GM10266 (cell line): ENCODE results near the gene CHMP1B.

Source experiments
- DNase-seq: peaks from one replicate; pipeline ENCODE4 v3.0.0; 2012; ENCODE audit errors: extremely low spot score
- CTCF ChIP-seq: IDR thresholded peaks from 2 replicates; pipeline ENCODE4 v1.5.1; 2012; ENCODE audit warnings: mild to moderate bottlenecking, low read depth; ENCODE audit not compliant: control insufficient read depth, insufficient read depth; ENCODE audit errors: missing control alignments

Gene CHMP1B

GRCh38 chr18:11834772-11835171, 16.4 kb upstream of the CHMP1B start:
- TF ChIP-seq CTCF, result no peak
- DNase-seq, result no peak

GRCh38 chr18:11839556-11839955, 11.7 kb upstream of the CHMP1B start:
- TF ChIP-seq CTCF, result no peak
- DNase-seq, result no peak

GRCh38 chr18:11840493-11840892, 10.7 kb upstream of the CHMP1B start:
- no peak for DNase-seq
- no peak for TF ChIP-seq CTCF

GRCh38 chr18:11842562-11842961, 8.7 kb upstream of the CHMP1B start:
- DNase-seq, result no peak
- TF ChIP-seq CTCF, result no peak

GRCh38 chr18:11844436-11844835, 6.8 kb upstream of the CHMP1B start:
- no peak for TF ChIP-seq CTCF
- DNase-seq, result no peak

- TF ChIP-seq CTCF, result no peak
- DNase-seq, result no peak
Measured at GRCh38 chr18:11845654-11846053, 5.6 kb upstream of the CHMP1B start.

GRCh38 chr18:11847811-11848210, 3.4 kb upstream of the CHMP1B start:
- TF ChIP-seq CTCF, result no peak
- DNase-seq, result no peak

- no peak for TF ChIP-seq CTCF
- DNase-seq, result no peak
Measured at GRCh38 chr18:11849279-11849678, 1.9 kb upstream of the CHMP1B start.
